Activated CD4-positive, alpha-beta T cell treated with anti-CD3 and anti-CD28 coated beads, Interleukin-2, amount 50 U/mL, for 24 hours (primary cell): Measurements from ENCODE around the gene ENAH.
"Not testable (repeated sequence)": the region's sequence is repeated elsewhere in the genome, so short reads cannot be mapped to it uniquely, and the experiment has no call there.

Experiments
- DNase-seq, 2 donors: peaks; one replicate each; pipeline ENCODE4 v3.0.0-alpha.2; 2020; ENCODE audit warnings: low read depth in 1 of 2, low spot score in 1 of 2

Gene ENAH

GRCh38 chr1:225650179-225650578 is 2.7 kb downstream of the ENAH start:
- no peak for DNase-seq

- DNase-seq: no peak
These were observed 7.6 kb downstream of the ENAH start for GRCh38 chr1:225645194-225645895.

GRCh38 chr1:225644666-225645065 is 8.3 kb downstream of the ENAH start:
- no peak for DNase-seq

GRCh38 chr1:225642177-225642576 is 10.7 kb downstream of the ENAH start:
- no peak for DNase-seq

- DNase-seq: no peak
These were observed 14.1 kb downstream of the ENAH start for GRCh38 chr1:225638853-225639252.

GRCh38 chr1:225637651-225638199 is 15.2 kb downstream of the ENAH start:
- DNase-seq: no peak

- DNase-seq: not testable (repeated sequence)
These were observed 15.9 kb downstream of the ENAH start for GRCh38 chr1:225636992-225637391.

- no peak for DNase-seq
These were observed 17.3 kb downstream of the ENAH start for GRCh38 chr1:225635649-225636048.

GRCh38 chr1:225632836-225633235 is 20.1 kb downstream of the ENAH start:
- not testable (repeated sequence) for DNase-seq

- no peak for DNase-seq
These were observed 21.8 kb downstream of the ENAH start for GRCh38 chr1:225631021-225631663.

- no peak for DNase-seq
These were observed 23.4 kb downstream of the ENAH start for GRCh38 chr1:225629483-225629882.

- not testable (repeated sequence) for DNase-seq
These were observed 24.1 kb downstream of the ENAH start for GRCh38 chr1:225628794-225629193.

- DNase-seq: no peak
These were observed 25.5 kb downstream of the ENAH start for GRCh38 chr1:225627304-225627947.

GRCh38 chr1:225626698-225627097 is 26.2 kb downstream of the ENAH start:
- DNase-seq: no peak

- DNase-seq: no peak
These were observed 35.0 kb downstream of the ENAH start for GRCh38 chr1:225617956-225618355.

GRCh38 chr1:225617479-225617878 is 35.4 kb downstream of the ENAH start:
- DNase-seq: no peak

- DNase-seq: not testable (repeated sequence)
These were observed 37.5 kb downstream of the ENAH start for GRCh38 chr1:225615403-225615790.

- DNase-seq: no peak
These were observed 39.9 kb downstream of the ENAH start for GRCh38 chr1:225613006-225613405.

- DNase-seq: no peak
These were observed 40.6 kb downstream of the ENAH start for GRCh38 chr1:225612287-225612686.

- no peak for DNase-seq
These were observed 41.2 kb downstream of the ENAH start for GRCh38 chr1:225611537-225612223.

GRCh38 chr1:225610539-225610938 is 42.4 kb downstream of the ENAH start:
- no peak for DNase-seq
